Trophoblast cell (in vitro differentiated cells and primary cell): ENCODE data around the gene NFKBIE.

ENCODE experiments used
- DNase-seq, 2 donors: peaks; one replicate each; pipeline ENCODE4 v3.0.0-alpha.2; 2016
- H2AFZ ChIP-seq: 2 replicates; pipeline ENCODE4 v1.6.1; 2013; ENCODE audit warnings: low read length, moderate library complexity, mild to moderate bottlenecking; ENCODE audit not compliant: insufficient read depth, poor library complexity
- H2AK5ac ChIP-seq: 2 replicates; pipeline ENCODE4 v1.6.1; 2013; ENCODE audit warnings: mild to moderate bottlenecking, low read length
- H2BK120ac ChIP-seq: 2 replicates; pipeline ENCODE4 v1.6.1; 2013; ENCODE audit warnings: low read length, mild to moderate bottlenecking, moderate library complexity; ENCODE audit not compliant: insufficient read depth, poor library complexity
- H2BK12ac ChIP-seq: 2 replicates; pipeline ENCODE4 v1.6.1; 2013; ENCODE audit warnings: mild to moderate bottlenecking, low read length, moderate library complexity
- H2BK5ac ChIP-seq: 2 replicates; pipeline ENCODE4 v1.6.1; 2013; ENCODE audit warnings: low read length, low read depth, moderate library complexity, mild to moderate bottlenecking; ENCODE audit not compliant: poor library complexity
- H3K14ac ChIP-seq: 2 replicates; pipeline ENCODE4 v1.6.1; 2013; ENCODE audit warnings: mild to moderate bottlenecking, low read length
- H3K18ac ChIP-seq: 2 replicates; pipeline ENCODE4 v1.6.1; 2013; ENCODE audit warnings: mild to moderate bottlenecking, low read length
- H3K23ac ChIP-seq: 2 replicates; pipeline ENCODE4 v1.6.1; 2013; ENCODE audit warnings: low read length
- H3K27ac ChIP-seq: 2 replicates; pipeline ENCODE4 v1.5.1; 2013; ENCODE audit warnings: low read depth, mild to moderate bottlenecking, inconsistent platforms, low read length, moderate library complexity
- H3K27me3 ChIP-seq: 2 replicates; pipeline ENCODE4 v1.6.1; 2013; ENCODE audit warnings: inconsistent platforms, mild to moderate bottlenecking, low read length, moderate library complexity; ENCODE audit not compliant: insufficient read depth
- H3K36me3 ChIP-seq, 2 experiments: 1 replicate in 1 of 2; 2 replicates in 1 of 2; pipeline ENCODE4 v1.6.1; 2013; ENCODE audit warnings: low read length in 2 of 2, mild to moderate bottlenecking in 2 of 2, moderate library complexity in 1 of 2; ENCODE audit not compliant: insufficient read depth in 2 of 2, control insufficient read depth in 1 of 2
- H3K4ac ChIP-seq: 2 replicates; pipeline ENCODE4 v1.6.1; 2013; ENCODE audit warnings: low read depth, mild to moderate bottlenecking, low read length, moderate library complexity
- H3K4me1 ChIP-seq, 2 experiments: 1 replicate in 1 of 2; 2 replicates in 1 of 2; pipeline ENCODE4 v1.6.1; 2013; ENCODE audit warnings: low read length in 2 of 2, mild to moderate bottlenecking in 2 of 2, moderate library complexity in 1 of 2; ENCODE audit not compliant: insufficient read depth in 2 of 2, control insufficient read depth in 1 of 2
- H3K4me2 ChIP-seq: 2 replicates; pipeline ENCODE4 v1.6.1; 2013; ENCODE audit warnings: inconsistent platforms, mild to moderate bottlenecking, low read length, moderate library complexity
- H3K4me3 ChIP-seq: 2 replicates; pipeline ENCODE4 v1.5.1; 2013; ENCODE audit warnings: mild to moderate bottlenecking, low read depth, low read length, inconsistent platforms
- H3K79me1 ChIP-seq: one replicate; pipeline ENCODE4 v1.6.1; 2013; ENCODE audit warnings: low read length
- H3K79me2 ChIP-seq: 2 replicates; pipeline ENCODE4 v1.6.1; 2013; ENCODE audit warnings: low read length, mild to moderate bottlenecking; ENCODE audit not compliant: control insufficient read depth, insufficient read depth, poor library complexity
- H3K9ac ChIP-seq: 2 replicates; pipeline ENCODE4 v1.6.1; 2013; ENCODE audit warnings: mild to moderate bottlenecking, low read length
- H3K9me3 ChIP-seq: 2 replicates; pipeline ENCODE4 v1.6.1; 2013; ENCODE audit warnings: low read depth, mild to moderate bottlenecking, control low read depth, inconsistent platforms, low read length; ENCODE audit not compliant: insufficient read depth
- H4K12ac ChIP-seq: 2 replicates; pipeline ENCODE4 v1.6.1; 2013; ENCODE audit warnings: low read depth, mild to moderate bottlenecking, low read length, moderate library complexity
- H4K8ac ChIP-seq: 2 replicates; pipeline ENCODE4 v1.6.1; 2013; ENCODE audit warnings: low read depth, mild to moderate bottlenecking, low read length, moderate library complexity
- H4K91ac ChIP-seq: one replicate; pipeline ENCODE4 v1.6.1; 2013; ENCODE audit warnings: low read depth, mild to moderate bottlenecking, low read length, moderate library complexity
- WGBS: extraction: QIAGEN DNeasy Blood & Tissue Kit; methylation state at CpG from one replicate; pipeline ENCODE4 v1.1.7; 2013; ENCODE audit warnings: missing lambda C conversion rate; ENCODE audit not compliant: insufficient read length, insufficient coverage; ENCODE audit errors: extremely low coverage; 5-methylcytosine and 5-hydroxymethylcytosine counted together

The NFKBIE gene

GRCh38 chr6:44294832-44295791 is 29.8 kb upstream of the NFKBIE start:
- H2AFZ ChIP-seq, result no peak overlapping the region
- peaks cover 3% of the 10 kb centered on the region for H3K9me3 ChIP-seq
- H3K36me3 ChIP-seq, result peaks cover under 1% of the 10 kb centered on the region in 2 experiments
- no peak overlapping the region for H3K23ac ChIP-seq
- peaks cover 26% of the 10 kb centered on the region for H3K27me3 ChIP-seq
- H3K27ac ChIP-seq, result no peak overlapping the region
- no peak overlapping the region for H2BK5ac ChIP-seq
- peaks cover 4 to 6% of the 10 kb centered on the region in 2 experiments for H3K4me1 ChIP-seq
- no peaks in the 10 kb centered on the region for H3K79me1 ChIP-seq
- no peak overlapping the region for H2BK120ac ChIP-seq
- no peak overlapping the region for H2BK12ac ChIP-seq
- no peak overlapping the region for H3K4me3 ChIP-seq
- no CpG with 5 or more reads among the region's 7 CpGs for WGBS
- H4K8ac ChIP-seq, result no peak overlapping the region
- no peak overlapping the region for H4K12ac ChIP-seq
- H3K4ac ChIP-seq, result no peak overlapping the region
- no peak overlapping the region for H3K4me2 ChIP-seq
- no peak overlapping the region for H4K91ac ChIP-seq
- no peak overlapping the region for H3K14ac ChIP-seq
- DNase-seq, result peak in 1 of 2 donors; percentile 12
- no peak overlapping the region for H3K9ac ChIP-seq
- no peaks in the 10 kb centered on the region for H3K79me2 ChIP-seq
- H3K18ac ChIP-seq, result no peak overlapping the region
- no peak overlapping the region for H2AK5ac ChIP-seq

GRCh38 chr6:44292661-44293365 is 27.5 kb upstream of the NFKBIE start:
- no peak for DNase-seq
- Histone ChIP-seq H3K9me3 (no peaks in the 10 kb centered on the region), H4K8ac (no peak overlapping the region), H3K27ac (no peak overlapping the region), H3K79me1 (no peaks in the 10 kb centered on the region), H2AFZ (no peak overlapping the region), H4K12ac (no peak overlapping the region), H3K9ac (no peak overlapping the region), H3K27me3 (peaks cover 23% of the 10 kb centered on the region), H3K4ac (no peak overlapping the region), H2BK5ac (no peak overlapping the region), H3K4me3 (no peak overlapping the region), H2BK120ac (no peak overlapping the region), H4K91ac (no peak overlapping the region), H3K4me2 (no peak overlapping the region), H3K18ac (no peak overlapping the region), H3K4me1 (peaks cover 4 to 6% of the 10 kb centered on the region in 2 experiments), H3K23ac (no peak overlapping the region), H3K79me2 (no peaks in the 10 kb centered on the region), H2BK12ac (no peak overlapping the region), H2AK5ac (no peak overlapping the region), H3K14ac (no peak overlapping the region), H3K36me3 (no peaks in the 10 kb centered on the region)
- WGBS, result no CpG with 5 or more reads among the region's 4 CpGs

GRCh38 chr6:44291841-44292240 is 26.5 kb upstream of the NFKBIE start:
- H4K8ac ChIP-seq, result no peak overlapping the region
- no peaks in the 10 kb centered on the region for H3K4me1 ChIP-seq
- H3K79me1 ChIP-seq, result no peaks in the 10 kb centered on the region
- no peak overlapping the region for H2BK5ac ChIP-seq
- H2BK12ac ChIP-seq, result no peak overlapping the region
- no peak overlapping the region for H2BK120ac ChIP-seq
- no peaks in the 10 kb centered on the region for H3K36me3 ChIP-seq
- H3K9me3 ChIP-seq, result no peaks in the 10 kb centered on the region
- no peak overlapping the region for H4K91ac ChIP-seq
- no peak overlapping the region for H3K4me2 ChIP-seq
- no peak overlapping the region for H2AFZ ChIP-seq
- DNase-seq, result no peak
- no peak overlapping the region for H3K14ac ChIP-seq
- H3K27me3 ChIP-seq, result peaks cover 13% of the 10 kb centered on the region
- no peak overlapping the region for H3K9ac ChIP-seq
- no peak overlapping the region for H2AK5ac ChIP-seq
- no peak overlapping the region for H3K18ac ChIP-seq
- no peak overlapping the region for H3K4ac ChIP-seq
- no peaks in the 10 kb centered on the region for H3K79me2 ChIP-seq
- no peak overlapping the region for H3K4me3 ChIP-seq
- H3K23ac ChIP-seq, result no peak overlapping the region
- no peak overlapping the region for H4K12ac ChIP-seq
- WGBS, result no CpG with 5 or more reads among the region's 4 CpGs
- H3K27ac ChIP-seq, result no peak overlapping the region

- H2BK12ac ChIP-seq, result no peak overlapping the region
- H3K79me2 ChIP-seq, result no peaks in the 10 kb centered on the region
- H2AK5ac ChIP-seq, result no peak overlapping the region
- no peak overlapping the region for H4K12ac ChIP-seq
- no peaks in the 10 kb centered on the region for H3K4me1 ChIP-seq
- no peak overlapping the region for H3K4ac ChIP-seq
- no peak overlapping the region for H3K27ac ChIP-seq
- no peaks in the 10 kb centered on the region for H3K36me3 ChIP-seq
- H3K14ac ChIP-seq, result no peak overlapping the region
- no peak overlapping the region for H4K91ac ChIP-seq
- H3K27me3 ChIP-seq, result no peaks in the 10 kb centered on the region
- no peaks in the 10 kb centered on the region for H3K79me1 ChIP-seq
- H4K8ac ChIP-seq, result no peak overlapping the region
- DNase-seq, result no peak
- H2BK120ac ChIP-seq, result no peak overlapping the region
- no peak overlapping the region for H2AFZ ChIP-seq
- no peak overlapping the region for H3K18ac ChIP-seq
- no peak overlapping the region for H2BK5ac ChIP-seq
- no peak overlapping the region for H3K4me3 ChIP-seq
- H3K9me3 ChIP-seq, result no peaks in the 10 kb centered on the region
- WGBS, result no CpG with 5 or more reads among the region's 7 CpGs
- no peak overlapping the region for H3K9ac ChIP-seq
- H3K4me2 ChIP-seq, result no peak overlapping the region
- H3K23ac ChIP-seq, result no peak overlapping the region
Measured at GRCh38 chr6:44289726-44290260, 24.4 kb upstream of the NFKBIE start.
